ENCODE measurements around the gene TASOR2. TPM values are rescaled to one million over a fixed set of nuclear protein-coding genes. Genes with fewer than 3 reads are reported as not detected.

The TASOR2 gene
- total RNA-seq, 4 donors from 2014 or later, result 27.0 to 50.5 (median 35.4) TPM

DNA sequence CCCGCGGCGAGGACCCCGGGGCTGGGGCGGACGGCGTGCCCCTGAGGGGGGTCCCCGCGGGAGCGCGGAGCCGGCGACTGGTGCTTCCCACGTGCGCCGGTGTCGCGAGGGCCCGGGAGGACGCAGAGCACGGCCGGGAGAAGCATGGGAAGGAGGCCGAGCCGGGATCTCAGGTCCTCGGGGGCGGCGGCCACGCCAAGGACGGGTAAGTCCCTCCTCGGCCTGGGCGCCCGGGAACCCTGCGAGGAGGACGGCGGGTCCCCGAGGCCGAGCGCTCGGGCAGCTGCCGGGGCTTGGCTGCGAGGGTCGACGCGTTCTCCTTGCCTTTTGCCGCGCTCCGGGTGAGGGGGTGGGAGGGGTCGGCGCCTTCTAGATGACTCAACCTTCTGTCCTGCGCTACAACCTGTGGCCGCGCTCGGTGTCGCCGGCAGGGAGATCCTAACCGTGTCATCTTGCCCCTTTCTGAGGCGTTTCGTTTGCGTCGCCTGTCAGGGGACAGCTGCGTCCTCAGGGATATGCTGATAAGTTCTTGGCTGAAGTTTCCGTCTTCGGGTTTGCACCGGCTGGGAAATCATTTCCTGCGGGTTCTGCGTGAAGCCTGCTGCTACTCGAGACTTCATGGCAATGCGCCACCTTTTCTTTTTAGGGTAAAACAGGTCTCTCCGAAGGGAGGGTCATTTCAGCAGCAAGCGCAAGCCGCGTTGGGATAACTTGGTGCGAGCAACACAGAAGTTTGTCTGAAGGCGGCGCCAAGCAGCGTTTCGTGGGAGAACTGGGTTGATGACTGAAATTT lies 529 bp downstream of the TASOR2 start:
- intact Hi-C loops (cut with DNase I; ENCODE audit: low total_unique reads), result loop anchor here (10.0 kb wide), 1 partner anchor 190 kb away; no protein-coding TSS in a partner anchor
- peak; percentile 62 to 94 for DNase-seq (ENCODE audit: low spot score in 2 of 2)
- WGBS, 2 donors, result 0 to 1% methylated on average over 35 to 41 of the region's 77 CpGs

DNA sequence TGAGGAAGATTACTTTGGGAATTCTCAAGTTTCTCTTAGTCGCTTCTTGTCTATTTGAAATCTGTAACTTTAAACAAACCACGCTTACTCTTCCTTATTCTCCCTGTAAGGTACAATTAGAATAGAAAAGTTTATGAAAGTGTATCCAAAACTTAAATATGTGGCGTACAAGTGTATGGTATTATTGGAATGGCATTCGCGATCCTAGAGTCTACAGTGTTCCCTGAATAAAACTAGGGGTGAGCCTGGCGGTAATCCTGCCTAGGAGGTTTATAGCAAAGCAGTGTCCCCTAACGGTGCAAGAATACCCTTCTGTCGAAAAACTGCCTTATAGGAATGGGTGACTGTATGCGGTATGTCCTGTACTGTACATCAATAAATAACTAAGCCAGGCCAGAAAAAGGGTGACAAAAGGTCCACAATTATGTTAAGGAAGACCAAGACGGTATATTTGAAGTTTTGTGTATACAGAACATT lies 1.2 kb downstream of the TASOR2 start:
- no peak overlapping the region for H3K4me3 ChIP-seq (ENCODE audit: low read depth, poor library complexity, severe bottlenecking)
- 4 to 9% methylated on average over 10 of the region's 10 CpGs for WGBS, 2 donors
- TF ChIP-seq, protein P1, sequence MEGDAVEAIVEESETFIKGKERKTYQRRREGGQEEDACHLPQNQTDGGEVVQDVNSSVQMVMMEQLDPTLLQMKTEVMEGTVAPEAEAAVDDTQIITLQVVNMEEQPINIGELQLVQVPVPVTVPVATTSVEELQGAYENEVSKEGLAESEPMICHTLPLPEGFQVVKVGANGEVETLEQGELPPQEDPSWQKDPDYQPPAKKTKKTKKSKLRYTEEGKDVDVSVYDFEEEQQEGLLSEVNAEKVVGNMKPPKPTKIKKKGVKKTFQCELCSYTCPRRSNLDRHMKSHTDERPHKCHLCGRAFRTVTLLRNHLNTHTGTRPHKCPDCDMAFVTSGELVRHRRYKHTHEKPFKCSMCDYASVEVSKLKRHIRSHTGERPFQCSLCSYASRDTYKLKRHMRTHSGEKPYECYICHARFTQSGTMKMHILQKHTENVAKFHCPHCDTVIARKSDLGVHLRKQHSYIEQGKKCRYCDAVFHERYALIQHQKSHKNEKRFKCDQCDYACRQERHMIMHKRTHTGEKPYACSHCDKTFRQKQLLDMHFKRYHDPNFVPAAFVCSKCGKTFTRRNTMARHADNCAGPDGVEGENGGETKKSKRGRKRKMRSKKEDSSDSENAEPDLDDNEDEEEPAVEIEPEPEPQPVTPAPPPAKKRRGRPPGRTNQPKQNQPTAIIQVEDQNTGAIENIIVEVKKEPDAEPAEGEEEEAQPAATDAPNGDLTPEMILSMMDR (IDR thresholded peaks at IDR 0.05), result no peak
- no peak for TF ChIP-seq POLR2A (IDR thresholded peaks at IDR 0.05)
- intact Hi-C loops (cut with DNase I; ENCODE audit: low total_unique reads), result loop anchor here (10.0 kb wide), 1 partner anchor 189 kb away; no protein-coding TSS in a partner anchor
- no peak for DNase-seq (ENCODE audit: low spot score in 2 of 2)

More for the DNA sequence above, 529 bp downstream of the TASOR2 start:
- TF ChIP-seq, protein P1 (IDR thresholded peaks at IDR 0.05), result no peak
- no peak for TF ChIP-seq POLR2A (IDR thresholded peaks at IDR 0.05)
- peak overlapping the region; percentile 94 for H3K4me3 ChIP-seq (ENCODE audit: low read depth, poor library complexity, severe bottlenecking)

- TF ChIP-seq POLR2A (IDR thresholded peaks at IDR 0.05), result no peak
- intact Hi-C loops (cut with DNase I; ENCODE audit: low total_unique reads), result loop anchor here (10.0 kb wide), 1 partner anchor 186 kb away; no protein-coding TSS in a partner anchor
- H3K4me3 ChIP-seq (ENCODE audit: low read depth, poor library complexity, severe bottlenecking), result no peak overlapping the region
- 97 to 99% methylated on average over 3 of the region's 3 CpGs for WGBS, 2 donors
- no peak for DNase-seq (ENCODE audit: low spot score in 2 of 2)
These were observed 3.9 kb downstream of the TASOR2 start for GRCh38 chr10:5688587-5688986.

GRCh38 chr10:5691786-5692185 lies 7.1 kb downstream of the TASOR2 start:
- no peak overlapping the region for H3K4me3 ChIP-seq (ENCODE audit: low read depth, poor library complexity, severe bottlenecking)
- DNase-seq (ENCODE audit: low spot score in 2 of 2), result no peak
- 54 to 79% methylated on average over 8 of the region's 8 CpGs for WGBS, 2 donors
- no peak for TF ChIP-seq POLR2A (IDR thresholded peaks at IDR 0.05)
- TF ChIP-seq, protein P1 (IDR thresholded peaks at IDR 0.05), result no peak
- intact Hi-C loops (cut with DNase I; ENCODE audit: low total_unique reads), result no loop called here

DNA sequence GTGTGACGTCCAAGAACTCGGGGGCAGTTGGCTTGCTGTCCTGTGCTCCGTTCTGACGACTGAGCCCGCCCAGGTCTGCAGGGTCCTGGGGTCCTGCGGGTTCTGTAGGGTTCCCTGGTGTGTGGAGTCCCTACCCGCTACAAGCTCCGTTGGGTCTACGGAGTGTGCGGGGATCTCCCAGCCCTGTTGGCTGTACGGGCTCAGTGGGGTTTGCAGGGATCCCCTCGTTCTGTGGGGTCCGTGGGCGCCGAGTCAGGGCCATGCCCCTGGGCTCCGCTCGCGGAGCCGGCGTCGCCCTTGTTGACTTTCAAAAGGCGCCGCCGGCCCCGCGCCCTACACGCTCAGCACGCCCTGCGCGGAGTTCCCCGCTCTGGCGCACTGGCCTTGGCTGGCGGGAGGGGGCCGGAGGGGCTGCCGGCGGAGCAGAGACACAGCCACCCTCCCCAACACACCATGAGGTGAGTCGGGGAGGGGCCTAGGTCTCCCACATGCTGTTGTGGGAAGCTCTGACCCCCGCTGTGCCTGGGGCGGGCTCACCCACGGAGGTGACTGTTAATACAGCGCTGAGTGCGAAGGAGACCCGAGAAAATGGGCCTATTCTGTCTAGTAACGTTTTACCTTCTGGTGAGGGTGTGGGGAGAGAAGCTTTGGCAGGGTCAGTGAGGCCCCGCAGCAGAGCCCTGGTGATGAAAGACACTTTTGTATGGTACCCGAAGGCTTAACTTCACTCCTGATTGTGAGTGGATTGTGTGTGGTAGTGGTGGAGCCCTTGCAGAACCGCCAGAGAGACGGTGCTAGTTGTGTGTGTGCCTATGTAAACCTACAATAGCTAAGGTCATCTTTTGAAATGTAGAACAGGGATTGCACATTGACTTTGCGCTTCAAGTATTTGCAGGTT lies 8.1 kb downstream of the TASOR2 start:
- TF ChIP-seq, protein P1 (IDR thresholded peaks at IDR 0.05), result no peak
- TF ChIP-seq POLR2A (IDR thresholded peaks at IDR 0.05), result no peak
- no peak for DNase-seq (ENCODE audit: low spot score in 2 of 2)
- H3K4me3 ChIP-seq (ENCODE audit: low read depth, poor library complexity, severe bottlenecking), result peak overlapping the region; percentile 8
- WGBS, 2 donors, result 22 to 23% methylated on average over 27 to 30 of the region's 49 CpGs
- intact Hi-C loops (cut with DNase I; ENCODE audit: low total_unique reads), result no loop called here

DNA sequence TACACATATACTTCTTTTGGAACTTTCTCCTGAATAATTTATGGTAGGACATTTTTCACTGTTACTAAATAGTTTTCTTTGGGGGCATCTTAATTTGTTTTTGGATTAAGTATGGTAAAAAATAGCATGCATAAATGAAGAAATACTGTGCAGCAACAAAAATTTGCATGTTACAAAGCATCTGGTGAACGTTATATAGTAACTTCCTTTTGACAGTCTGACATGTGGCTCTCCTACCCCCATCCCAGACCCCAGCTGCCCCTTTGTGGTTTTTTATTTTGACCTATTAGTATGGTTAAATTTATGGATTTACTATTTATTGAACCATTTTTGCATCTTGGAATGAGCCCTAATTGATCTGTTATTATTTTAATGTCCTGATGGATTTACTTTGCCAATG lies 9.9 kb downstream of the TASOR2 start:
- DNase-seq (ENCODE audit: low spot score in 2 of 2), result no peak
- no peak overlapping the region for H3K4me3 ChIP-seq (ENCODE audit: low read depth, poor library complexity, severe bottlenecking)
- no peak for TF ChIP-seq POLR2A (IDR thresholded peaks at IDR 0.05)
- TF ChIP-seq, protein P1 (IDR thresholded peaks at IDR 0.05), result no peak
- WGBS, 2 donors, result 65 to 79% methylated on average over 1 of the region's 1 CpG
- intact Hi-C loops (cut with DNase I; ENCODE audit: low total_unique reads), result no loop called here

Measured in lower leg skin (tissue), 4 donors.